Stimulated activated CD8-positive, alpha-beta memory T cell treated with anti-CD3 and anti-CD28 coated beads, Interleukin-15, amount 100 ng/mL, for 1 hour (primary cell): ENCODE measurements around the gene WWOX.

ENCODE experiments used
- DNase-seq: peaks from one replicate; pipeline ENCODE4 v3.0.0-alpha.2; 2020; ENCODE audit warnings: low read depth

Gene WWOX

DNA sequence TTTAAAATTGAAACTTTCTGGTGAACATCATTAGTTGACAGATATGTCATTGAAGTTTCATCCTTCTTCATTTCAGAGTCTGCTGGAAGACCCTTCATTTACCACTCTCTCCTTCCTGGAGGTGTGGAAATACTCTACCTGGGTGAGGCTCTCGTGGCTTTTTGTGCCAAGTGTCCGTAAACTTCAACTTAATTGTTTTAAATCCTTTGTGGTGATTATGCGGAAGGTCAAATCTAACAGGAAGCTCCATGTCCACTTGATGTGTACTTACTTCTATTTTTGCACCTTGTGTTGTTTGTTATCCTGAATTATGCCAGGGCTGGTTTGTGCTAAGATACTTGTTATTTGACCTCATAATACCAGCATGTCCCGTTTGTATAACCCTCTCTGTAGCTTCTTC lies 129.2 kb downstream of the WWOX start:
- DNase-seq: no peak

GRCh38 chr16:78230832-78231231 lies 131.4 kb downstream of the WWOX start:
- DNase-seq: no peak

GRCh38 chr16:78235168-78235800 lies 135.8 kb downstream of the WWOX start:
- peak; percentile 42 for DNase-seq

GRCh38 chr16:78235876-78236275 lies 136.4 kb downstream of the WWOX start:
- DNase-seq: no peak

DNA sequence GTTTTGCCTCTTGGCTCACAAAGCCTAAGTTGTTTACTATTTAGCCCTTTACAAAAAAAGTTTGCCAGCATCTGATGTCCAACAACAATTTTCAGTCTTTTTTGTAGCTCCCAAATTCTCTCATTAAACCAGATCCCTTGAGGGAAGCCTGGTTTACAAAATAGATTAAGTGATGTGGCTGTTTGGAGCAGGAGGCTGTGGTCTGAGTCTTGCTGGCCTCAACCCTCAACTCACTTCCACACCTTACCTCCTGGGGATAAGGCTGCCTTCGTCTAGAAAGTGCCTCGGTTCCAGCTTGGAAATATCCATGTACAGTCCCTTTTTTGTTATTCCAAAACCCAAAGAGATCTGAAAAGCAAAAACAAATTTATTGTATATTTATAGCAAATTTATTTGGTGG lies 138.4 kb downstream of the WWOX start:
- no peak for DNase-seq

- no peak for DNase-seq
These were observed 141.2 kb downstream of the WWOX start for GRCh38 chr16:78240459-78241222.

- DNase-seq: no peak
These were observed 142.8 kb downstream of the WWOX start for GRCh38 chr16:78242239-78242630.

- no peak for DNase-seq
These were observed 144.9 kb downstream of the WWOX start for GRCh38 chr16:78244131-78244895.

DNA sequence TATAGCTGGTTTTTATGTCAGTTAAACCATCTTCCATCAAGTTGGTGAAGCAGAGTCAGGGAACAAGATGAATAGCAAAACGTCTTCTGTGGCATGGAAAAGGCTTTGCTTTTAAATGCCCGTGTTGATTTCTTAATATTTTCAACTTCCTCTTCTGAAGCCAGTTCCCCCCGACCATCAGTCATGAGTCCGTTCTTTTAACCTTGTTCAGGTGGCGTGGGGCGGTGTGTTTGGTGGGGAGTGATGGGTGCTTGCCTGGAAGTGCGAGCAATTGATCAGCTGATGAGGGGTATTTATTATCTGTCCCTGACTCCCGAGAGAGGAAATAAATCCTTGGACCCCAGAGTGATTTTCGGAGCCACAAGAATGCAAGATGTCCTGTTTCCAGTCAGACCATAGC lies 147.1 kb downstream of the WWOX start:
- DNase-seq: no peak

- no peak for DNase-seq
These were observed 149.6 kb downstream of the WWOX start for GRCh38 chr16:78249056-78249455.

- DNase-seq: no peak
These were observed 150.4 kb downstream of the WWOX start for GRCh38 chr16:78249832-78250231.

DNA sequence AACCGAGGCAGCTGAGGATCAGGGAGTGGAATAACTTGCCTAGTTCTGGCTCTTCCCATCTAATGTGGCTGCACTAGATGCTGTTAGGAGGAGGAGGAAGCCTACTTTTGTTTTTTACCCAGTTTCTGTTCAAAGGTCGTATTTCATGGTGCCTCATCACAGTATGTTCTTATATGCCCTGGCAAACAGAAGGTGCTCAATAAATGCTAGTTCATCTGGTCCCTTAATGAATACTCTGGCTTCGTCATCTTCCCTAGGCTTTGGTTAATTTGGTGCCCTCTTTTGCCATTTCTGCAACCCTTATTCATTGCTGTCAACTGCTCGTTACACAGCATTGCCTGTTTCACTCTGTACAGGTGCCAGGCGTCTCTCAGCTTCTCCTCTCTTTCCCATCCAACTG lies 151.7 kb downstream of the WWOX start:
- no peak for DNase-seq

DNA sequence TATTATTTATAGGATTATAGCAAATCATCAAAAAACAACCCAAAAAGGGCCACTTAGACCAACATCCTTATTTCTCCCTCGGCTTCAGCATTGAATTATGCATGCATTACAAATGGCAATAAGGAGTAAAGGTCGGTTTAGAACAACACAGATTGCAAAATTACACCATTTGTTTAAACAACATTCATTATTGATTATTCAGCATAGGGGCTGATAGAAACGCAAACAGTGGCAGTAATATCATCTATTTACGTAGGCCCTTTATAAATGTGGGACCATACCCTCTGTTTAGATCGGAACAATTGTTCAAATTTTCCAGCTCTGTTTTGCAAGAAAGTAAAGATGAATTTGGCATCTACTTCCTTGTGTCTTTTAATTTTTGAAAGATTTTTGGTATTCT lies 153.3 kb downstream of the WWOX start:
- no peak for DNase-seq

- DNase-seq: no peak
These were observed 155.4 kb downstream of the WWOX start for GRCh38 chr16:78254841-78255240.

GRCh38 chr16:78256686-78257375 lies 157.4 kb downstream of the WWOX start:
- no peak for DNase-seq

DNA sequence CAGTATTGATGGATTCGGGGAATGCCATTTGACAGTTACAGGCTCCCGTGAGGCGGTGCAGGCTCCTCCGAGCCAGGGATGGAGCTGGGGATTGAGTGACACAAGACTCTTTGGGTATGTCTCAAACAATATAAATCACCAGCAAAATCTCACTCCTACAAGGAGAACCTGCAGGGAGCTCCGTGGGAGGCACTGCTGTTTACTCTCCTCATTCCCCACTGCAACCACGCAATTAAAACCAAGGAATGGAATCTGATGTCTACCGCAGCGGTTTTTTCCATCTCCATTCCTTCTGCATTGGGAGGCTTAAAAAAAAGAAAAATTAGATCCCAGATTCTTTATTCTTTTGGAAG lies 157.9 kb downstream of the WWOX start:
- no peak for DNase-seq

- no peak for DNase-seq
These were observed 159.1 kb downstream of the WWOX start for GRCh38 chr16:78258375-78259065.

DNA sequence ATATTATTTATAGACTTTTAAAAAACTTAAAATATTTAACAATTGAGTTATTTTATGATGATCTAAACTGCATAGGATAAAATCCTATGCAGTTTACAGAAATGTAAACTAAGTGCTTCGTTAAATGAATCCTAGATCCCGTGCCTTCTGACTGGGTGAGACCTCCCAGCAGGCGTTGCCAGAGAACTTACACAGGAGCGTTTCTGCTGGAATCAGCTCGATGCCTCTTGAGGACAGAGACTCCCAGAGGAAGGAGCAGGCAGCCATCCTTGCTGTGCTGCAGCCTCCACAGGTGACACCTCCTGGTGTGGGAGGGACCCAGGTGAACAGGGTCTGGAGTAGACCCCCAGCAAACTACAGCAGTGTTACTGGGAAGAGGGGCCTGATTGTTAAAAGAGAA lies 160.4 kb downstream of the WWOX start:
- DNase-seq: no peak

GRCh38 chr16:78264642-78265041 lies 165.2 kb downstream of the WWOX start:
- no peak for DNase-seq

DNA sequence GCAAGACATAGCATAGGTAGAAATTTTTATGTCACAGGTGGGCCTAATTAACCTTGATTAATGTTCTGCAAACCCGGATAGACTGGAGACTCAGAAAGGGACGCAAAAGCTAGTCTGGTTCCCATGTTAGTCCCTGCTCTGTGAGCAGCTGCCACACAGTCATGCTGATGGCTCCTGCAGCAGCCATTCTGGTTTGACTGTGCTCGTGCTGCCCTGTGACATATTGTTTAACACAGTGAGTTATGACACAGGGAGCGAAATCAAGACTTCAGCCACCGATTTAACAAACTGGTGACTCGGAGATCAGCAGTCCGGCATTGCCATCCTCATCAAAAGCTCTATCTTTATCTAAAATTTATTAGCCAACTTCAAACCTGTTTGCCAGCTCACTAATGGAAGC lies 169.8 kb downstream of the WWOX start:
- no peak for DNase-seq

GRCh38 chr16:78271981-78272380 lies 172.5 kb downstream of the WWOX start:
- no peak for DNase-seq

GRCh38 chr16:78274771-78275170 lies 175.3 kb downstream of the WWOX start:
- DNase-seq: no peak
